H9 (cell line): Measurements from ENCODE around the gene IMMP2L. TPM values are rescaled to one million over a fixed set of nuclear protein-coding genes. Genes with fewer than 3 reads are reported as not detected.

ENCODE experiments used
- DNase-seq: peaks from one replicate; pipeline ENCODE4 v3.0.0-alpha.2; 2017
- H2AFZ ChIP-seq: one replicate; pipeline ENCODE4 v1.6.1; 2013; ENCODE audit warnings: mild to moderate bottlenecking, low read length, control low read depth, moderate library complexity
- H2AK5ac ChIP-seq: 2 replicates; pipeline ENCODE4 v1.6.1; 2013; ENCODE audit warnings: low read length, control low read depth, mixed read lengths; ENCODE audit not compliant: insufficient read length
- H2BK120ac ChIP-seq: one replicate; pipeline ENCODE4 v1.6.1; 2013; ENCODE audit warnings: low read depth, mild to moderate bottlenecking, low read length, control low read depth, inconsistent platforms; ENCODE audit not compliant: poor library complexity, severe bottlenecking
- H2BK12ac ChIP-seq: 2 replicates; pipeline ENCODE4 v1.6.1; 2013; ENCODE audit warnings: low read length, control low read depth, mixed read lengths, low read depth; ENCODE audit not compliant: insufficient read length
- H2BK15ac ChIP-seq: 2 replicates; pipeline ENCODE4 v1.6.1; 2013; ENCODE audit warnings: low read depth, low read length, control low read depth
- H2BK20ac ChIP-seq: one replicate; pipeline ENCODE4 v1.6.1; 2013; ENCODE audit warnings: low read depth, mild to moderate bottlenecking, low read length, control low read depth, inconsistent platforms; ENCODE audit not compliant: poor library complexity, severe bottlenecking
- H2BK5ac ChIP-seq: 2 replicates; pipeline ENCODE4 v1.6.1; 2013; ENCODE audit warnings: low read length, control low read depth, mixed read lengths; ENCODE audit not compliant: insufficient read length
- H3K14ac ChIP-seq: 2 replicates; pipeline ENCODE4 v1.6.1; 2013; ENCODE audit warnings: low read length, control low read depth; ENCODE audit not compliant: insufficient read depth
- H3K18ac ChIP-seq: 2 replicates; pipeline ENCODE4 v1.6.1; 2013; ENCODE audit warnings: low read depth, mild to moderate bottlenecking, mixed read lengths, low read length, control low read depth; ENCODE audit not compliant: insufficient read length
- H3K23ac ChIP-seq: 2 replicates; pipeline ENCODE4 v1.6.1; 2013; ENCODE audit warnings: low read length, control low read depth, mixed read lengths, low read depth; ENCODE audit not compliant: insufficient read length
- H3K23me2 ChIP-seq: 2 replicates; pipeline ENCODE4 v1.6.1; 2013; ENCODE audit warnings: low read depth, mild to moderate bottlenecking, mixed read lengths, low read length, control low read depth; ENCODE audit not compliant: insufficient read length, poor library complexity, severe bottlenecking
- H3K27ac ChIP-seq: 2 replicates; pipeline ENCODE4 v1.5.1; 2013; ENCODE audit warnings: low read length, control low read depth, mixed read lengths, low read depth; ENCODE audit not compliant: insufficient read length
- H3K27me3 ChIP-seq: 2 replicates; pipeline ENCODE4 v1.6.1; 2013; ENCODE audit warnings: low read length, control low read depth, inconsistent platforms; ENCODE audit not compliant: insufficient read depth
- H3K4ac ChIP-seq: 2 replicates; pipeline ENCODE4 v1.6.1; 2013; ENCODE audit warnings: low read depth, mild to moderate bottlenecking, control low read depth, inconsistent platforms, low read length, moderate library complexity
- H3K4me1 ChIP-seq: 2 replicates; pipeline ENCODE4 v1.6.1; 2013; ENCODE audit warnings: low read length, control low read depth, inconsistent platforms; ENCODE audit not compliant: insufficient read depth
- H3K4me2 ChIP-seq: 2 replicates; pipeline ENCODE4 v1.6.1; 2013; ENCODE audit warnings: low read length, control low read depth, mixed read lengths; ENCODE audit not compliant: insufficient read length, insufficient read depth
- H3K56ac ChIP-seq: 2 replicates; pipeline ENCODE4 v1.6.1; 2013; ENCODE audit warnings: low read depth, mild to moderate bottlenecking, mixed read lengths, low read length, control low read depth; ENCODE audit not compliant: insufficient read length
- H3K79me1 ChIP-seq: 2 replicates; pipeline ENCODE4 v1.6.1; 2013; ENCODE audit warnings: low read depth, mild to moderate bottlenecking, moderate library complexity, low read length, control low read depth, inconsistent platforms; ENCODE audit not compliant: insufficient read depth, poor library complexity, severe bottlenecking
- H3K79me2 ChIP-seq: 2 replicates; pipeline ENCODE4 v1.6.1; 2013; ENCODE audit warnings: low read length, control low read depth, inconsistent platforms; ENCODE audit not compliant: insufficient read depth
- H3K9ac ChIP-seq: 2 replicates; pipeline ENCODE4 v1.6.1; 2013; ENCODE audit warnings: low read length, control low read depth, mixed read lengths; ENCODE audit not compliant: insufficient read length; ENCODE audit errors: extremely low read depth
- H3K9me3 ChIP-seq: one replicate; pipeline ENCODE4 v1.6.1; 2013; ENCODE audit warnings: low read depth, low read length, inconsistent platforms; ENCODE audit not compliant: control insufficient read depth
- H3T11ph ChIP-seq: one replicate; pipeline ENCODE4 v1.6.1; 2013; ENCODE audit warnings: mild to moderate bottlenecking, low read length, control low read depth, inconsistent platforms
- H4K20me1 ChIP-seq: one replicate; pipeline ENCODE4 v1.6.1; 2013; ENCODE audit not compliant: control insufficient read depth, insufficient read length, insufficient read depth
- H4K5ac ChIP-seq: 2 replicates; pipeline ENCODE4 v1.6.1; 2013; ENCODE audit warnings: low read depth, mild to moderate bottlenecking, mixed read lengths, low read length, control low read depth; ENCODE audit not compliant: insufficient read length
- H4K8ac ChIP-seq: replicated peaks from 2 replicates; pipeline ENCODE4 v1.6.1; 2013; ENCODE audit warnings: low read length, control low read depth, mixed read lengths, low read depth; ENCODE audit not compliant: insufficient read length
- H4K91ac ChIP-seq: 2 replicates; pipeline ENCODE4 v1.6.1; 2013; ENCODE audit warnings: low read depth, mild to moderate bottlenecking, moderate library complexity, mixed read lengths, low read length, control low read depth; ENCODE audit not compliant: insufficient read length
- H3K27ac Mint-ChIP-seq, 3 experiments: 2 replicates in 2 of 3; 3 replicates in 1 of 3; pipeline ENCODE4 v1.8.0; 2020 to 2021; ENCODE audit warnings: mixed read lengths in 3 of 3, mild to moderate bottlenecking in 1 of 3, moderate library complexity in 1 of 3
- H3K27me3 Mint-ChIP-seq: 2 replicates; pipeline ENCODE4 v1.8.0; 2021; ENCODE audit warnings: low read depth, mild to moderate bottlenecking, moderate library complexity, mixed read lengths
- H3K36me3 Mint-ChIP-seq, 3 experiments: 2 replicates in 2 of 3; 3 replicates in 1 of 3; pipeline ENCODE4 v1.8.0; 2020 to 2021; ENCODE audit warnings: low read depth in 3 of 3, mixed read lengths in 3 of 3; ENCODE audit not compliant: insufficient read depth in 1 of 3
- H3K4me1 Mint-ChIP-seq, 2 experiments: 2 replicates each; pipeline ENCODE4 v1.8.0; 2020; ENCODE audit warnings: mixed read lengths in 2 of 2
- H3K4me3 Mint-ChIP-seq, 2 experiments: 2 replicates in 1 of 2; 3 replicates in 1 of 2; pipeline ENCODE4 v1.8.0; 2020 to 2021; ENCODE audit warnings: mild to moderate bottlenecking in 2 of 2, mixed read lengths in 2 of 2, moderate library complexity in 1 of 2
- H3K9me3 Mint-ChIP-seq, 2 experiments: 2 replicates in 1 of 2; 3 replicates in 1 of 2; pipeline ENCODE4 v1.8.0; 2020; ENCODE audit warnings: mild to moderate bottlenecking in 2 of 2, mixed read lengths in 2 of 2, moderate library complexity in 1 of 2
- CTCF ChIP-seq: fragments of 200-600 bp; sonication (generic); conservative IDR thresholded peaks from 3 replicates; pipeline ENCODE4 v1.8.0; 2021; ENCODE audit warnings: antibody characterized with exemption, mild to moderate bottlenecking
- WGBS: extraction: QIAGEN DNeasy Blood & Tissue Kit; methylation state at CpG from one replicate; pipeline ENCODE4 v1.1.7; 2013; ENCODE audit warnings: missing lambda C conversion rate, low lambda C conversion rate, mixed read lengths; ENCODE audit not compliant: insufficient read length; ENCODE audit errors: extremely low coverage; 5-methylcytosine and 5-hydroxymethylcytosine counted together
- total RNA-seq: library from RNA; stranded (reverse); gene quantifications from 2 replicates; pipeline ENCODE4 v1.2.1, GENCODE V29; 2021

IMMP2L gene
- total RNA-seq, 1 experiment from 2014 or later = 14.7 TPM

- H3K14ac ChIP-seq = no peak overlapping the region
- no peaks in the 10 kb centered on the region for H3K23me2 ChIP-seq
- H3K23ac ChIP-seq = no peak overlapping the region
- H2AK5ac ChIP-seq = no peak overlapping the region
- no peak overlapping the region for H3T11ph ChIP-seq
- H3K9ac ChIP-seq = no peak overlapping the region
- H3K56ac ChIP-seq = no peak overlapping the region
- H4K91ac ChIP-seq = no peak overlapping the region
- TF ChIP-seq CTCF = no peak
- H3K18ac ChIP-seq = no peak overlapping the region
- no peaks in the 10 kb centered on the region for H3K9me3 ChIP-seq
- no peak overlapping the region for H3K4ac ChIP-seq
- DNase-seq = no peak
- no peak overlapping the region for H2BK20ac ChIP-seq
- H3K79me1 ChIP-seq = no peaks in the 10 kb centered on the region
- no peak overlapping the region for H2BK12ac ChIP-seq
- Mint-ChIP-seq H3K27ac (no peak overlapping the region), H3K27me3 (no peaks in the 10 kb centered on the region), H3K9me3 (no peaks in the 10 kb centered on the region), H3K36me3 (no peaks in the 10 kb centered on the region), H3K4me3 (no peak overlapping the region), H3K4me1 (no peaks in the 10 kb centered on the region)
- WGBS = no CpG with 5 or more reads among the region's 1 CpG
- no peak overlapping the region for H2BK120ac ChIP-seq
- no peaks in the 10 kb centered on the region for H3K27me3 ChIP-seq
- H4K5ac ChIP-seq = no peak overlapping the region
- no peak overlapping the region for H2AFZ ChIP-seq
- H4K8ac ChIP-seq = no peak overlapping the region
- H2BK5ac ChIP-seq = no peak overlapping the region
- no peaks in the 10 kb centered on the region for H4K20me1 ChIP-seq
- H3K4me2 ChIP-seq = no peak overlapping the region
- H3K79me2 ChIP-seq = no peaks in the 10 kb centered on the region
- no peaks in the 10 kb centered on the region for H3K4me1 ChIP-seq
- no peak overlapping the region for H3K27ac ChIP-seq
- H2BK15ac ChIP-seq = no peak overlapping the region
These were observed 397.9 kb downstream of the IMMP2L start for GRCh38 chr7:111164442-111164841.
